ENCODE data around the gene CTNND1. TPM values are rescaled to one million over a fixed set of nuclear protein-coding genes. Genes with fewer than 3 reads are reported as not detected.

The CTNND1 gene
- total and polyA plus RNA-seq, 9 of the 15 experiments (the other 6 are each of a cell fraction or from before 2014, with no cell fraction given) = 11.1 to 74.0 (median 43.3) TPM

GRCh38 chr11:57812634-57813033, 51.0 kb downstream of the CTNND1 start:
- POLR2A ChIA-PET = interaction anchor here (0.6 to 0.7 kb wide), 2 partner anchors 213 to 536 kb away, joined by 3 read pairs; no protein-coding TSS in a partner anchor
- Histone ChIP-seq H3K9me3 (replicated peaks; ENCODE audit: control insufficient read depth, insufficient read depth, low read depth, low read length) (no peaks in the 10 kb centered on the region), H3K36me3 (ENCODE audit: control insufficient read depth, insufficient read depth, low read length) (peaks cover 89% of the 10 kb centered on the region), H4K20me1 (replicated peaks; ENCODE audit: control insufficient read depth, insufficient read depth, low read length) (no peaks in the 10 kb centered on the region), H3K4me3 (no peak overlapping the region), H3K9ac (ENCODE audit: insufficient read depth in 1 of 2, low read depth in 2 of 2, low read length in 2 of 2) (no peak overlapping the region), H3K4me1 (replicated peaks in 1 of 2; ENCODE audit: control insufficient read depth in 2 of 2, insufficient read depth in 2 of 2, low read length in 2 of 2) (no peaks in the 10 kb centered on the region), H2AFZ (ENCODE audit: low read depth, low read length) (no peak overlapping the region), H3K9me1 (ENCODE audit: control insufficient read depth, insufficient read depth, low read length) (no peaks in the 10 kb centered on the region), H3K27me3 (ENCODE audit: control insufficient read depth in 2 of 2, insufficient read depth in 2 of 2, low read length in 2 of 2) (no peaks in the 10 kb centered on the region), H3K27ac (ENCODE audit: extremely low read depth, low read depth, low read length) (no peak overlapping the region), H3K4me2 (ENCODE audit: insufficient read depth, low read length) (no peak overlapping the region), H3K79me2 (ENCODE audit: control insufficient read depth, insufficient read depth, low read length) (no peaks in the 10 kb centered on the region)
- no TSS peak for BruUV-seq (replicated peaks)
- TF ChIP-seq GABPA (tag; conservative IDR thresholded peaks at IDR 0.05; ENCODE audit: low read depth) = no peak
- TF ChIP-seq KLF10 (CRISPR knock-in tag; IDR thresholded peaks at IDR 0.05) = no peak
- TF ChIP-seq COPS2 (conservative IDR thresholded peaks at IDR 0.05) = no peak
- no peak for TF ChIP-seq ZNF511 (CRISPR knock-in tag; IDR thresholded peaks at IDR 0.05)
- no peak for TF ChIP-seq MCM7 (IDR thresholded peaks at IDR 0.05)
- in situ Hi-C loops (cut with MboI) (loop anchor here (25.0 kb wide), 1 partner anchor 700 kb away; the partner anchor contains the start of gene OR5B21), intact Hi-C loops (cut with micrococcal nuclease) (no loop called here)
- FAIRE-seq (no peak), DNase-seq (ENCODE audit: extremely low read depth in 1 of 4, low spot score in 3 of 4) (no peak), ATAC-seq (no peak)
- CTCF ChIA-PET (ENCODE audit: low intra/inter-chr PET ratio) = no interaction called here
- 99% methylated on average over 6 of the region's 6 CpGs for WGBS (ENCODE audit: insufficient coverage, low coverage, missing lambda C conversion rate)

GRCh38 chr11:57815476-57815875, 53.9 kb downstream of the CTNND1 start:
- Histone ChIP-seq H3K4me2 (ENCODE audit: insufficient read depth, low read length) (no peak overlapping the region), H3K4me1 (replicated peaks in 1 of 2; ENCODE audit: control insufficient read depth in 2 of 2, insufficient read depth in 2 of 2, low read length in 2 of 2) (no peaks in the 10 kb centered on the region), H3K9ac (ENCODE audit: insufficient read depth in 1 of 2, low read depth in 2 of 2, low read length in 2 of 2) (no peak overlapping the region), H3K79me2 (ENCODE audit: control insufficient read depth, insufficient read depth, low read length) (no peaks in the 10 kb centered on the region), H3K27me3 (ENCODE audit: control insufficient read depth in 2 of 2, insufficient read depth in 2 of 2, low read length in 2 of 2) (no peaks in the 10 kb centered on the region), H3K9me3 (replicated peaks; ENCODE audit: control insufficient read depth, insufficient read depth, low read depth, low read length) (no peaks in the 10 kb centered on the region), H3K36me3 (ENCODE audit: control insufficient read depth, insufficient read depth, low read length) (peaks cover 66% of the 10 kb centered on the region), H4K20me1 (replicated peaks; ENCODE audit: control insufficient read depth, insufficient read depth, low read length) (no peaks in the 10 kb centered on the region), H3K9me1 (ENCODE audit: control insufficient read depth, insufficient read depth, low read length) (no peaks in the 10 kb centered on the region), H3K4me3 (no peak overlapping the region), H3K27ac (ENCODE audit: extremely low read depth, low read depth, low read length) (no peak overlapping the region), H2AFZ (ENCODE audit: low read depth, low read length) (no peak overlapping the region)
- TF ChIP-seq ELF4 (CRISPR knock-in tag; IDR thresholded peaks at IDR 0.05) (no peak), KDM5B (IDR thresholded peaks at IDR 0.05; ENCODE audit: insufficient replicate concordance, low read depth, low read length) (no peak), ZMIZ1 (IDR thresholded peaks at IDR 0.05; ENCODE audit: low read depth in 2 of 2, low read length in 2 of 2) (no peak), FOXP1 (CRISPR knock-in tag; IDR thresholded peaks at IDR 0.05) (no peak), RBM22 (IDR thresholded peaks at IDR 0.05; ENCODE audit: low read depth, low read length, poor library complexity, severe bottlenecking) (no peak), RFX7 (CRISPR knock-in tag; IDR thresholded peaks at IDR 0.05) (no peak), TCF7L2 (IDR thresholded peaks at IDR 0.05; ENCODE audit: low read depth, low read length) (no peak), NFE2L1 (tag; IDR thresholded peaks at IDR 0.05; ENCODE audit: borderline replicate concordance, low read depth) (no peak)
- in situ Hi-C loops (cut with MboI) (loop anchor here (25.0 kb wide), 1 partner anchor 697 kb away; the partner anchor contains the start of gene OR5B21), intact Hi-C loops (cut with micrococcal nuclease) (no loop called here)
- DNase-seq (ENCODE audit: extremely low read depth in 1 of 4, low spot score in 3 of 4) = no peak
- ATAC-seq = no peak
- ChIA-PET POLR2A (interaction anchor here (0.9 to 1.0 kb wide), 2 partner anchors 15 to 337 kb away, joined by 3 read pairs; no protein-coding TSS in a partner anchor), CTCF (ENCODE audit: low intra/inter-chr PET ratio) (no interaction called here)
- FAIRE-seq = no peak
- WGBS (ENCODE audit: insufficient coverage, low coverage, missing lambda C conversion rate) = 73% methylated on average over 2 of the region's 2 CpGs
- BruUV-seq (replicated peaks) = no TSS peak

All from K562 (cell line).